GM12892 (cell line): ENCODE data around the gene LRATD1.

ENCODE experiments used
- POLR2A ChIP-seq: IDR thresholded peaks from 2 replicates; pipeline ENCODE4 v1.6.1; 2011; ENCODE audit warnings: low read depth, low read length, control low read depth
- TAF1 ChIP-seq: IDR thresholded peaks from 2 replicates; pipeline ENCODE4 v1.6.1; 2011; ENCODE audit warnings: low read depth, mild to moderate bottlenecking, control low read depth, low read length, borderline replicate concordance

DNA sequence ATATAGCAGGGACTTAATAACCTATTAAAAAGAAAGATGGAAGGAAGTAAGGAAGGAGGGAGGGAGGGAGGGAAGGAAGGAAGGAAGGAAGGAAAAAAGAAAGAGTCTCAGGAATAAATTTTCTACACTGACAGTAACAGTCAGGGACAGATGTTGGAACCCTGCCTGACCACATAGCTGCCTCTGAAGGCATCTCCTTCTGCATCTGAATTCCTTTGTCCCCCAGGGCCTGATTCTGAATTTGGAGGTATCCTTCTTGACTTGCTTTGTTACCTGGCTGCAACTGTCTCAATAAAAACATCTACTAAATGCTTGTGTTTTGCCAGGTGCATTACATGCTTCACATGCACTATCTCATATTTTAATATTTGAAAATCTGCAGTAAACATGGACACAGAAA lies 17.4 kb upstream of the LRATD1 start:
- TF ChIP-seq POLR2A (no peak), TAF1 (no peak)
